ENCODE results near the gene AGAP1. TPM values are rescaled to one million over a fixed set of nuclear protein-coding genes. Genes with fewer than 3 reads are reported as not detected.

The AGAP1 gene
- total RNA-seq, 3 donors from 2014 or later (not counting 1 experiment from before 2014, with no cell fraction given) = 42.0 to 56.4 (median 45.7) TPM

GRCh38 chr2:235523486-235524150, 29.8 kb downstream of the AGAP1 start:
- no peak for DNase-seq
- no peaks in the 10 kb centered on the region for H3K36me3 ChIP-seq (ENCODE audit: control insufficient read depth, insufficient read depth, low read length)
- Mint-ChIP-seq H3K36me3 (no peaks in the 10 kb centered on the region), H3K27ac (no peak overlapping the region), H3K9me3 (no peaks in the 10 kb centered on the region), H3K4me3 (no peak overlapping the region), H3K4me1 (no peaks in the 10 kb centered on the region), H3K27me3 (ENCODE audit: low read depth in 2 of 2) (peaks cover 5 to 12% of the 10 kb centered on the region in 2 donors)
- WGBS (ENCODE audit: insufficient coverage) = 91% methylated on average over 18 of the region's 18 CpGs
- no peaks in the 10 kb centered on the region for H3K9me3 ChIP-seq (ENCODE audit: control insufficient read depth, insufficient read depth, low read length)
- no peak for TF ChIP-seq CTCF (IDR thresholded peaks at IDR 0.05)
- intact Hi-C loops (cut with micrococcal nuclease) = no loop called here
- ATAC-seq = no peak
- H3K27me3 ChIP-seq (ENCODE audit: control insufficient read depth, insufficient read depth, low read length) = no peaks in the 10 kb centered on the region
- H3K4me3 ChIP-seq (ENCODE audit: low read length) = no peak overlapping the region
- no peaks in the 10 kb centered on the region for H3K4me1 ChIP-seq (ENCODE audit: control insufficient read depth, insufficient read depth, low read length)
- no peak overlapping the region for H3K27ac ChIP-seq (ENCODE audit: low read length)

GRCh38 chr2:235526166-235526565, 32.3 kb downstream of the AGAP1 start:
- no peak for DNase-seq
- no peaks in the 10 kb centered on the region for H3K27me3 ChIP-seq (ENCODE audit: control insufficient read depth, insufficient read depth, low read length)
- no peak overlapping the region for H3K4me3 Mint-ChIP-seq
- no peak for ATAC-seq
- H3K27me3 Mint-ChIP-seq (ENCODE audit: low read depth in 2 of 2) = peaks cover 5 to 30% of the 10 kb centered on the region in 2 donors
- H3K4me3 ChIP-seq (ENCODE audit: low read length) = no peak overlapping the region
- no peaks in the 10 kb centered on the region for H3K4me1 Mint-ChIP-seq
- no peak for TF ChIP-seq CTCF (IDR thresholded peaks at IDR 0.05)
- no peaks in the 10 kb centered on the region for H3K36me3 Mint-ChIP-seq
- H3K9me3 Mint-ChIP-seq = no peaks in the 10 kb centered on the region
- no peaks in the 10 kb centered on the region for H3K9me3 ChIP-seq (ENCODE audit: control insufficient read depth, insufficient read depth, low read length)
- no peak overlapping the region for H3K27ac ChIP-seq (ENCODE audit: low read length)
- no CpG with 5 or more reads among the region's 1 CpG for WGBS (ENCODE audit: insufficient coverage)
- H3K4me1 ChIP-seq (ENCODE audit: control insufficient read depth, insufficient read depth, low read length) = no peaks in the 10 kb centered on the region
- H3K27ac Mint-ChIP-seq = no peak overlapping the region
- intact Hi-C loops (cut with micrococcal nuclease) = no loop called here
- H3K36me3 ChIP-seq (ENCODE audit: control insufficient read depth, insufficient read depth, low read length) = no peaks in the 10 kb centered on the region

GRCh38 chr2:235527806-235528469, 34.1 kb downstream of the AGAP1 start:
- Mint-ChIP-seq H3K9me3 (no peaks in the 10 kb centered on the region), H3K4me1 (no peaks in the 10 kb centered on the region), H3K27me3 (ENCODE audit: low read depth in 2 of 2) (peaks cover 0 to 25% of the 10 kb centered on the region in 2 donors), H3K4me3 (no peak overlapping the region), H3K36me3 (no peaks in the 10 kb centered on the region), H3K27ac (no peak overlapping the region)
- WGBS (ENCODE audit: insufficient coverage) = 56% methylated on average over 3 of the region's 7 CpGs
- H3K36me3 ChIP-seq (ENCODE audit: control insufficient read depth, insufficient read depth, low read length) = no peaks in the 10 kb centered on the region
- no peak overlapping the region for H3K27ac ChIP-seq (ENCODE audit: low read length)
- H3K4me1 ChIP-seq (ENCODE audit: control insufficient read depth, insufficient read depth, low read length) = no peaks in the 10 kb centered on the region
- ATAC-seq (no peak), DNase-seq (no peak)
- no peaks in the 10 kb centered on the region for H3K27me3 ChIP-seq (ENCODE audit: control insufficient read depth, insufficient read depth, low read length)
- no peaks in the 10 kb centered on the region for H3K9me3 ChIP-seq (ENCODE audit: control insufficient read depth, insufficient read depth, low read length)
- no peak for TF ChIP-seq CTCF (IDR thresholded peaks at IDR 0.05)
- intact Hi-C loops (cut with micrococcal nuclease) = no loop called here
- no peak overlapping the region for H3K4me3 ChIP-seq (ENCODE audit: low read length)

Measured in natural killer cell (primary cell).